Measurements from ENCODE around the gene RETREG3. TPM values are rescaled to one million over a fixed set of nuclear protein-coding genes. Genes with fewer than 3 reads are reported as not detected.

The RETREG3 gene
- polyA plus RNA-seq, 1 of the 3 experiments (the other 2 are of a cell fraction) = 13.3 TPM

- TF ChIP-seq RFX5 (IDR thresholded peaks at IDR 0.05; ENCODE audit: low read length) (no peak), GATA2 (CRISPR knock-in tag; IDR thresholded peaks at IDR 0.05) (no peak), ELF1 (IDR thresholded peaks at IDR 0.05) (no peak)
Measured at GRCh38 chr17:42598905-42599304, 10.3 kb downstream of the RETREG3 start (continued).

GRCh38 chr17:42596386-42596785 lies 12.8 kb downstream of the RETREG3 start:
- Histone ChIP-seq H4K20me1 (ENCODE audit: insufficient read depth) (peaks cover 29% of the 10 kb centered on the region; the same call in 1 of the 2 replicates), H3K36me3 (replicated peaks in 1 of 2; ENCODE audit: control insufficient read depth in 1 of 2, insufficient read depth in 2 of 2, low read length in 1 of 2) (peaks cover 0 to 15% of the 10 kb centered on the region in 2 experiments), H3K4me3 (ENCODE audit: low read depth in 2 of 2, low read length in 1 of 2) (no peak overlapping the region), H3K9me3 (no peaks in the 10 kb centered on the region), H3K79me2 (ENCODE audit: insufficient read depth) (peaks cover 94% of the 10 kb centered on the region), H3K27ac (ENCODE audit: low read depth in 2 of 2, low read length in 1 of 2) (no peak overlapping the region), H3K9ac (no peak overlapping the region), H3K27me3 (ENCODE audit: insufficient read depth) (no peaks in the 10 kb centered on the region), H3K4me1 (ENCODE audit: control insufficient read depth in 1 of 2, insufficient read depth in 2 of 2, low read depth in 1 of 2, low read length in 1 of 2) (no peaks in the 10 kb centered on the region; a peak in 1 of 4 replicates), H3F3A (replicated peaks; ENCODE audit: insufficient read depth) (peaks cover 6% of the 10 kb centered on the region), H2AFZ (ENCODE audit: low read depth) (no peak overlapping the region), H3K4me2 (no peak overlapping the region), H3K9me2 (no peaks in the 10 kb centered on the region)
- ChIA-PET CTCF (interaction anchor here (0.6 to 2.2 kb wide), 5 partner anchors 12 to 83 kb away, joined by 3 to 8 read pairs (median 3); no protein-coding TSS in a partner anchor), POLR2A (no interaction called here)
- TF ChIP-seq FOXM1 (IDR thresholded peaks at IDR 0.05; ENCODE audit: low read depth) (no peak), CHD2 (IDR thresholded peaks at IDR 0.05; ENCODE audit: low read length, partially characterized antibody) (no peak), RXRA (IDR thresholded peaks at IDR 0.05; ENCODE audit: borderline replicate concordance, low read depth) (no peak), MAX (IDR thresholded peaks at IDR 0.05; ENCODE audit: low read depth) (no peak), POLR2AphosphoS5 (IDR thresholded peaks at IDR 0.05; ENCODE audit: low read depth, low read length) (no peak), ELF1 (IDR thresholded peaks at IDR 0.05) (no peak), TCF12 (IDR thresholded peaks at IDR 0.05) (no peak), TEAD4 (IDR thresholded peaks at IDR 0.05; ENCODE audit: borderline replicate concordance, insufficient read depth) (no peak), EZH2phosphoT487 (IDR thresholded peaks at IDR 0.05; ENCODE audit: borderline replicate concordance, low read depth) (no peak), RFX5 (IDR thresholded peaks at IDR 0.05; ENCODE audit: low read length) (no peak), YY1 (IDR thresholded peaks at IDR 0.05; ENCODE audit: low read depth) (no peak), ZBTB33 (IDR thresholded peaks at IDR 0.05; ENCODE audit: borderline replicate concordance, low read depth) (no peak), CTCF (IDR thresholded peaks at IDR 0.05) (no peak), PBX3 (IDR thresholded peaks at IDR 0.05) (no peak), TAF1 (IDR thresholded peaks at IDR 0.05; ENCODE audit: borderline replicate concordance, low read depth, low read length) (no peak), REST (IDR thresholded peaks at IDR 0.05; ENCODE audit: low read depth, low read length) (no peak), EP300 (IDR thresholded peaks at IDR 0.05; ENCODE audit: borderline replicate concordance in 1 of 2, low read depth in 1 of 2, low read length in 1 of 2) (no peak), MXI1 (IDR thresholded peaks at IDR 0.05; ENCODE audit: low read depth, low read length) (no peak)
- no peak for DNase-seq
- WGBS (ENCODE audit: low lambda C conversion rate) = 95% methylated on average over 3 of the region's 3 CpGs
